ENCODE results near the gene UBASH3B. TPM values are rescaled to one million over a fixed set of nuclear protein-coding genes. Genes with fewer than 3 reads are reported as not detected.

The UBASH3B gene
- total RNA-seq, 1 donor from 2014 or later, result 2.6 TPM

DNA sequence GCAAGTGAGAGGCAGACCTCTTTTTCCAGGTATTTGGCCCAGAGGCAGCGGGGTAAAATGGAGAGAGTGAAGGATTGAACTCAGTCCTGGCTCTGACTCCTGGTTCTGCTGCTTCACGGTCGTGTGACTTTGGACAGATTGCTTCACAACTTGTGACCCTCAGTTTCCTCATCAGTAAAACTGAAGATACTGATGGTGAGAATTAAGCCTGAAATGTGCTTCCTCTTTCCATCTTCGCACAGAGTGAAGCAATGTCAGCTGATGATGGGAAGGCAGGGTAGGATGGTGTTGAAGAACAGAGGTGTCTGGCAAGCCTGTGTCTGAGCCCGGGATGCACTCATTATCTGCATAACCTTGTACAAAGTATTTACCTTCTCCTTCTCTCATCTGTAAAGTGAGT is 59.0 kb downstream of the UBASH3B start:
- no peak for DNase-seq
- Histone ChIP-seq H3K27me3 (ENCODE audit: low read depth) (peaks cover 13% of the 10 kb centered on the region), H3K9me3 (replicated peaks) (no peaks in the 10 kb centered on the region), H3K4me1 (peaks cover 9% of the 10 kb centered on the region), H3K36me3 (no peaks in the 10 kb centered on the region), H3K27ac (replicated peaks) (no peak overlapping the region), H3K4me3 (no peak overlapping the region)
- TF ChIP-seq, protein P1, sequence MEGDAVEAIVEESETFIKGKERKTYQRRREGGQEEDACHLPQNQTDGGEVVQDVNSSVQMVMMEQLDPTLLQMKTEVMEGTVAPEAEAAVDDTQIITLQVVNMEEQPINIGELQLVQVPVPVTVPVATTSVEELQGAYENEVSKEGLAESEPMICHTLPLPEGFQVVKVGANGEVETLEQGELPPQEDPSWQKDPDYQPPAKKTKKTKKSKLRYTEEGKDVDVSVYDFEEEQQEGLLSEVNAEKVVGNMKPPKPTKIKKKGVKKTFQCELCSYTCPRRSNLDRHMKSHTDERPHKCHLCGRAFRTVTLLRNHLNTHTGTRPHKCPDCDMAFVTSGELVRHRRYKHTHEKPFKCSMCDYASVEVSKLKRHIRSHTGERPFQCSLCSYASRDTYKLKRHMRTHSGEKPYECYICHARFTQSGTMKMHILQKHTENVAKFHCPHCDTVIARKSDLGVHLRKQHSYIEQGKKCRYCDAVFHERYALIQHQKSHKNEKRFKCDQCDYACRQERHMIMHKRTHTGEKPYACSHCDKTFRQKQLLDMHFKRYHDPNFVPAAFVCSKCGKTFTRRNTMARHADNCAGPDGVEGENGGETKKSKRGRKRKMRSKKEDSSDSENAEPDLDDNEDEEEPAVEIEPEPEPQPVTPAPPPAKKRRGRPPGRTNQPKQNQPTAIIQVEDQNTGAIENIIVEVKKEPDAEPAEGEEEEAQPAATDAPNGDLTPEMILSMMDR (IDR thresholded peaks at IDR 0.05; ENCODE audit: borderline replicate concordance), result no peak
- intact Hi-C loops (cut with micrococcal nuclease), result no loop called here

- H3K9me3 ChIP-seq (replicated peaks), result no peaks in the 10 kb centered on the region
- no peak overlapping the region for H3K27ac ChIP-seq (replicated peaks)
- H3K4me3 ChIP-seq, result no peak overlapping the region
- TF ChIP-seq, protein P1 (IDR thresholded peaks at IDR 0.05; ENCODE audit: borderline replicate concordance), result no peak
- intact Hi-C loops (cut with micrococcal nuclease), result no loop called here
- H3K4me1 ChIP-seq, result peaks cover 9% of the 10 kb centered on the region
- no peaks in the 10 kb centered on the region for H3K36me3 ChIP-seq
- DNase-seq, result no peak
- H3K27me3 ChIP-seq (ENCODE audit: low read depth), result peaks cover 22% of the 10 kb centered on the region
Measured at GRCh38 chr11:122715548-122716440, 60.3 kb downstream of the UBASH3B start.

DNA sequence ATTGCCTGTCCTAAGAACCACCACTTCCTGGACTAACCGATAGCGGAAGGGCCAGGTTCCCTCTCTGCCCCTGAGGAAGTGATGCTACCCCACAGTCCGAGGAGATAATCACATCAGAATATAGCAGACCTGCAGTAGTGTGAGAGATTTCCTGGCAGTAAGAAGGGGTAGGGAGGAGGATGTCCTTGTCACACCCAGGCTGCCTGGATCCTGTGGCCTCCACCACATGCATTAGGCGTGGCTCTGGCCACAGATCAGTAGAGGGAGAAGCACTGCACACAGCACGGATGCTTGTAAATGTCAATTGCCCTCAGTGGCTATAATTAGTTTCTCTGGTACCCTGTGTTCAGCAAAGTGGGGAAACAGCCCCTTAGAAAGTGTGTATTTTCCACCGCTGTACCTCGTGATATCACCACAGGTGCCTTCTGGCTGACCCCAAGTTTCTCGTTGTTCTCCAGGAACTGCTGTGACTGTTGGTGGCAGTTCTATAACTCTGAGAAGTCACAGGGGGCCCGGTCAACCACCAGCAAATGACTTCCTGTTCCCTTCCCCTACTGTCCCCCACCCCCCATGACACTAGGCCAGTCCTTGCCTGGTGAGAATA is 61.8 kb downstream of the UBASH3B start:
- H3K4me3 ChIP-seq, result no peak overlapping the region
- H3K27me3 ChIP-seq (ENCODE audit: low read depth), result peaks cover 12% of the 10 kb centered on the region
- TF ChIP-seq, protein P1 (IDR thresholded peaks at IDR 0.05; ENCODE audit: borderline replicate concordance), result no peak
- DNase-seq, result no peak
- intact Hi-C loops (cut with micrococcal nuclease), result no loop called here
- no peaks in the 10 kb centered on the region for H3K36me3 ChIP-seq
- H3K9me3 ChIP-seq (replicated peaks), result no peaks in the 10 kb centered on the region
- H3K4me1 ChIP-seq, result peaks cover 9% of the 10 kb centered on the region
- peak overlapping the region; percentile 51 for H3K27ac ChIP-seq (replicated peaks)

DNA sequence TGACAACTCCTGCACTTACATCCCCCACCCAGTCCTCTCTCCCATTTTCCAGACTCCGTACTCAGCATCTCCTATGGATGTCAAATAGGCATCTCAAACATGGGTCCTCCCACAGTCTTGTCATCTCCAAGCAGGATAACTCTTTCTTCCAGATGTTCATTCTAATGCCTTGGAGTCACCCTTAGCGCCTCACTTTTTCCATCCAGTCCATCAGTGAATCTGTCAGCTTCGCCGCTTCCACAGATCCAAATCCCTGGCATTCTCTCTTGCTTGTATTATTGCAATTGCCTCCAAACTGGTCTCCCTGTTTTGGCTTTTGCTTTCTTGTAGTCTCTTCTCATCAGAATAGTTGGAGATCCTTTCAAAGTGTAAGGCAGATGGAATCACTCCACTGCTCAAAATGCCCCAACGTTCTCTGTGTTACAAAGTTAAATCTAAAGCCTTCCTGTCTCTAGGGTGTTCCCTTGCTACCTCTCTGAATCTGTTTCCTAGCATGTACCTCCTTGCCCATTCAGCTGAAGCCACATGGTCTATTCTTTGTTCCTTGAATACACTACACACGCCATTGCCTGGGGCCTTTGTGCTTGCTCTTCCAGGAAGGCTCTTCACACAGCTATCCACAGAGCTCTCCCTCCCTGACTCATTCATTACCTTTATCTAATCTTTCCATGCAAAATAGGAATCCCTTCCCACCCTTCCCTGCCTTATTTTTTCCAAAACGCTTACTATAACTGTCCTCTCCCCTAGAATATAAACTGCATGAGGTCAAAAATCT is 64.8 kb downstream of the UBASH3B start:
- Histone ChIP-seq H3K27me3 (ENCODE audit: low read depth) (peaks cover 12% of the 10 kb centered on the region), H3K27ac (replicated peaks) (no peak overlapping the region), H3K4me3 (no peak overlapping the region), H3K9me3 (replicated peaks) (no peaks in the 10 kb centered on the region), H3K4me1 (peaks cover 9% of the 10 kb centered on the region), H3K36me3 (no peaks in the 10 kb centered on the region)
- intact Hi-C loops (cut with micrococcal nuclease), result no loop called here
- TF ChIP-seq, protein P1 (IDR thresholded peaks at IDR 0.05; ENCODE audit: borderline replicate concordance), result no peak
- no peak for DNase-seq

- DNase-seq, result no peak
- Histone ChIP-seq H3K27me3 (ENCODE audit: low read depth) (peaks cover 9% of the 10 kb centered on the region), H3K27ac (replicated peaks) (no peak overlapping the region), H3K4me1 (peaks cover 9% of the 10 kb centered on the region), H3K36me3 (no peaks in the 10 kb centered on the region), H3K9me3 (replicated peaks) (no peaks in the 10 kb centered on the region), H3K4me3 (no peak overlapping the region)
- TF ChIP-seq, protein P1 (IDR thresholded peaks at IDR 0.05; ENCODE audit: borderline replicate concordance), result no peak
- intact Hi-C loops (cut with micrococcal nuclease), result no loop called here
Measured at GRCh38 chr11:122721201-122721963, 65.9 kb downstream of the UBASH3B start.

Measured in left ventricle myocardium inferior (tissue), 1 donor.